ENCODE measurements around the gene DHX8. TPM values are rescaled to one million over a fixed set of nuclear protein-coding genes. Genes with fewer than 3 reads are reported as not detected.

The DHX8 gene
- total and polyA plus RNA-seq, 2 of the 8 experiments (the other 6 are each of a cell fraction or from before 2014, with no cell fraction given) = 30.5 to 59.4 TPM

- ChIA-PET POLR2A (ENCODE audit: partially characterized antibody) (interaction anchor here (0.8 to 12.6 kb wide), 14 partner anchors 11 to 160 kb away, joined by 3 to 345 read pairs (median 4); partner anchors contain the start of genes ARL4D and ETV4), CTCF (ENCODE audit: partially characterized antibody) (interaction anchor here (0.5 to 4.5 kb wide), 9 partner anchors 10 to 231 kb away, joined by 3 to 21 read pairs (median 4); no protein-coding TSS in a partner anchor)
- DNase-seq (ENCODE audit: low read depth in 1 of 2, low spot score in 2 of 2) (no peak), FAIRE-seq (no peak)
- no peak overlapping the region for H4K91ac ChIP-seq (replicated peaks; ENCODE audit: insufficient read length, low read length)
- 89% methylated on average over 13 of the region's 13 CpGs; no CpG with 5 or more reads in 1 of the 2 experiments for WGBS, 2 experiments (ENCODE audit: extremely low coverage in 1 of 2, insufficient coverage in 1 of 2, insufficient read length in 1 of 2, insufficient replicate concordance in 2 of 2, low coverage in 1 of 2, low lambda C conversion rate in 2 of 2, missing lambda C conversion rate in 1 of 2)
- H2BK120ac ChIP-seq (replicated peaks; ENCODE audit: low read depth, low read length) = no peak overlapping the region
- H3K36me3 ChIP-seq (ENCODE audit: control insufficient read depth in 2 of 4, insufficient read depth in 4 of 4, low read length in 3 of 4) = peaks cover 6 to 24% (median 18%) of the 10 kb centered on the region in 4 experiments; a peak in 7 of 8 replicates
- H3K9ac ChIP-seq (replicated peaks in 1 of 4; ENCODE audit: extremely low read depth in 1 of 4, low read depth in 3 of 4, low read length in 3 of 4) = no peak overlapping the region
- H3K9me3 ChIP-seq (ENCODE audit: insufficient read depth in 2 of 2, low read depth in 1 of 2, low read length in 1 of 2) = no peaks in the 10 kb centered on the region
- H3K4me1 ChIP-seq (replicated peaks in 1 of 4; ENCODE audit: control insufficient read depth in 3 of 4, insufficient read depth in 4 of 4, low read length in 3 of 4) = peaks cover 18 to 46% (median 22%) of the 10 kb centered on the region in 4 experiments
- no peak overlapping the region for H3K4ac ChIP-seq (replicated peaks; ENCODE audit: insufficient read length, low read depth, low read length)
- peaks cover 2% of the 10 kb centered on the region; the same call in 1 of the 2 replicates for H3K79me1 ChIP-seq (ENCODE audit: low read depth, low read length)
- no peak overlapping the region for H2BK12ac ChIP-seq (ENCODE audit: low read depth, low read length)
- H3K14ac ChIP-seq (ENCODE audit: insufficient read length) = no peak overlapping the region
- H3K56ac ChIP-seq (replicated peaks; ENCODE audit: insufficient read length, low read depth, low read length) = no peak overlapping the region
- no peak overlapping the region for H3K27ac ChIP-seq (ENCODE audit: low read depth, low read length)
- no peak overlapping the region for H2AFZ ChIP-seq (ENCODE audit: low read length)
- H3K79me2 ChIP-seq (ENCODE audit: control insufficient read depth in 1 of 2, insufficient read depth in 2 of 2, low read length in 2 of 2) = no peaks in the 10 kb centered on the region
- H4K20me1 ChIP-seq (replicated peaks in 1 of 2; ENCODE audit: control insufficient read depth in 1 of 2, insufficient read depth in 2 of 2, low read length in 2 of 2) = peaks cover 2 to 4% of the 10 kb centered on the region in 2 experiments
- no peak overlapping the region for H3K4me2 ChIP-seq (ENCODE audit: insufficient read depth in 1 of 2, low read depth in 2 of 2, low read length in 2 of 2)
- peak overlapping the region; percentile 52; the same call in 1 of the 2 replicates for H2BK5ac ChIP-seq (ENCODE audit: low read depth, low read length)
- H3K23ac ChIP-seq (ENCODE audit: insufficient read length) = no peak overlapping the region
- peak overlapping the region; percentile 43; the same call in 1 of the 2 replicates for H3K18ac ChIP-seq (ENCODE audit: extremely low read depth, low read length)
- no peak overlapping the region for H2BK20ac ChIP-seq (ENCODE audit: low read length)
- peaks cover 4% of the 10 kb centered on the region; the same call in 1 of the 2 replicates for H3K23me2 ChIP-seq (ENCODE audit: low read depth, low read length)
- 0 out of 2 replicates have a peak overlapping the region, but pooled peaks have one; percentile 4 for H2AK5ac ChIP-seq (ENCODE audit: low read depth, low read length)
- TF ChIP-seq SP4 (IDR thresholded peaks at IDR 0.05; ENCODE audit: low read length) = no peak
- TF ChIP-seq NANOG (IDR thresholded peaks at IDR 0.05; ENCODE audit: insufficient read depth, low read depth, low read length, poor library complexity, severe bottlenecking) = no peak
- no peak for TF ChIP-seq JUN (IDR thresholded peaks at IDR 0.05; ENCODE audit: low read depth, low read length)
- TF ChIP-seq SIRT6 (IDR thresholded peaks at IDR 0.05; ENCODE audit: low read length) = no peak
- no peak for TF ChIP-seq JUND (IDR thresholded peaks at IDR 0.05; ENCODE audit: low read length)
- TF ChIP-seq, protein P1, sequence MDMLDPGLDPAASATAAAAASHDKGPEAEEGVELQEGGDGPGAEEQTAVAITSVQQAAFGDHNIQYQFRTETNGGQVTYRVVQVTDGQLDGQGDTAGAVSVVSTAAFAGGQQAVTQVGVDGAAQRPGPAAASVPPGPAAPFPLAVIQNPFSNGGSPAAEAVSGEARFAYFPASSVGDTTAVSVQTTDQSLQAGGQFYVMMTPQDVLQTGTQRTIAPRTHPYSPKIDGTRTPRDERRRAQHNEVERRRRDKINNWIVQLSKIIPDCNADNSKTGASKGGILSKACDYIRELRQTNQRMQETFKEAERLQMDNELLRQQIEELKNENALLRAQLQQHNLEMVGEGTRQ (IDR thresholded peaks at IDR 0.05; ENCODE audit: low read length) = no peak
- no peak for TF ChIP-seq POU5F1 (IDR thresholded peaks at IDR 0.05; ENCODE audit: low read depth, low read length)
- TF ChIP-seq, protein P2, sequence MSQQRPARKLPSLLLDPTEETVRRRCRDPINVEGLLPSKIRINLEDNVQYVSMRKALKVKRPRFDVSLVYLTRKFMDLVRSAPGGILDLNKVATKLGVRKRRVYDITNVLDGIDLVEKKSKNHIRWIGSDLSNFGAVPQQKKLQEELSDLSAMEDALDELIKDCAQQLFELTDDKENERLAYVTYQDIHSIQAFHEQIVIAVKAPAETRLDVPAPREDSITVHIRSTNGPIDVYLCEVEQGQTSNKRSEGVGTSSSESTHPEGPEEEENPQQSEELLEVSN (IDR thresholded peaks at IDR 0.05) = no peak
- no peak for TF ChIP-seq BCL11A (IDR thresholded peaks at IDR 0.05; ENCODE audit: low read depth in 2 of 2, low read length in 2 of 2)
- no peak overlapping the region for H2BK15ac ChIP-seq (ENCODE audit: low read length)
- no peak overlapping the region for H3K4me3 ChIP-seq (ENCODE audit: extremely low read depth in 1 of 4, insufficient read depth in 2 of 4, low read depth in 3 of 4, low read length in 4 of 4)
- no peak overlapping the region for H4K8ac ChIP-seq (ENCODE audit: extremely low read depth, insufficient read depth, low read length)
- H3K27me3 ChIP-seq (replicated peaks in 1 of 4; ENCODE audit: control insufficient read depth in 3 of 4, extremely low read depth in 1 of 4, insufficient read depth in 3 of 4, low read length in 3 of 4) = no peaks in the 10 kb centered on the region
- no peak overlapping the region for H4K5ac ChIP-seq (ENCODE audit: insufficient read length, low read depth, low read length)
These were observed 44.7 kb downstream of the DHX8 start for GRCh38 chr17:43528319-43528987.

All from H1 (cell line).